ENCODE data around the gene DLG3. TPM values are rescaled to one million over a fixed set of nuclear protein-coding genes. Genes with fewer than 3 reads are reported as not detected.

Gene DLG3
- total RNA-seq, 1 experiment from 2014 or later: 26.4 TPM

- ATAC-seq (no peak), DNase-seq (no peak)
- H3K4me3 ChIP-seq (ENCODE audit: low read length): no peak overlapping the region
- intact Hi-C loops (cut with micrococcal nuclease): no loop called here
- BruUV-seq (replicated peaks): no TSS peak
- H3F3A ChIP-seq (ENCODE audit: low read length, unreplicated experiment): no peaks in the 10 kb centered on the region
- no peaks in the 10 kb centered on the region for H3K9me3 ChIP-seq (ENCODE audit: low read length)
- H3K4me2 ChIP-seq (ENCODE audit: low read length): no peak overlapping the region
- no peak overlapping the region for H3K27ac ChIP-seq (ENCODE audit: low read length)
- H2AFZ ChIP-seq (ENCODE audit: low read length): no peak overlapping the region
- H3K4me1 ChIP-seq (ENCODE audit: insufficient read depth, low read length): no peaks in the 10 kb centered on the region
- POLR2A ChIA-PET (ENCODE audit: unreplicated experiment): no interaction called here
- H3K27me3 ChIP-seq (ENCODE audit: low read length): no peaks in the 10 kb centered on the region
- CTCF ChIA-PET: no interaction called here
- no peaks in the 10 kb centered on the region for H3K79me2 ChIP-seq (ENCODE audit: low read length)
- no peaks in the 10 kb centered on the region for H4K20me1 ChIP-seq (ENCODE audit: low read length)
- no peak overlapping the region for H3K9ac ChIP-seq (ENCODE audit: low read length)
- peaks cover 31% of the 10 kb centered on the region for H3K36me3 ChIP-seq (ENCODE audit: low read depth, low read length)
- no peak for TF ChIP-seq EZH2phosphoT487 (IDR thresholded peaks at IDR 0.05; ENCODE audit: borderline replicate concordance, low read length)
- TF ChIP-seq, protein P1, sequence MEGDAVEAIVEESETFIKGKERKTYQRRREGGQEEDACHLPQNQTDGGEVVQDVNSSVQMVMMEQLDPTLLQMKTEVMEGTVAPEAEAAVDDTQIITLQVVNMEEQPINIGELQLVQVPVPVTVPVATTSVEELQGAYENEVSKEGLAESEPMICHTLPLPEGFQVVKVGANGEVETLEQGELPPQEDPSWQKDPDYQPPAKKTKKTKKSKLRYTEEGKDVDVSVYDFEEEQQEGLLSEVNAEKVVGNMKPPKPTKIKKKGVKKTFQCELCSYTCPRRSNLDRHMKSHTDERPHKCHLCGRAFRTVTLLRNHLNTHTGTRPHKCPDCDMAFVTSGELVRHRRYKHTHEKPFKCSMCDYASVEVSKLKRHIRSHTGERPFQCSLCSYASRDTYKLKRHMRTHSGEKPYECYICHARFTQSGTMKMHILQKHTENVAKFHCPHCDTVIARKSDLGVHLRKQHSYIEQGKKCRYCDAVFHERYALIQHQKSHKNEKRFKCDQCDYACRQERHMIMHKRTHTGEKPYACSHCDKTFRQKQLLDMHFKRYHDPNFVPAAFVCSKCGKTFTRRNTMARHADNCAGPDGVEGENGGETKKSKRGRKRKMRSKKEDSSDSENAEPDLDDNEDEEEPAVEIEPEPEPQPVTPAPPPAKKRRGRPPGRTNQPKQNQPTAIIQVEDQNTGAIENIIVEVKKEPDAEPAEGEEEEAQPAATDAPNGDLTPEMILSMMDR (conservative IDR thresholded peaks at IDR 0.05; ENCODE audit: low read depth, low read length): no peak
- TF ChIP-seq EZH2 (IDR thresholded peaks at IDR 0.05; ENCODE audit: low read length, unreplicated experiment): no peak
- no peaks in the 10 kb centered on the region for H3K9me2 ChIP-seq (replicated peaks; ENCODE audit: low read length)
Measured at GRCh38 chrX:70497026-70497425, 52.4 kb downstream of the DLG3 start.

GRCh38 chrX:70498129-70498528 is 53.5 kb downstream of the DLG3 start:
- no peaks in the 10 kb centered on the region for H3K9me2 ChIP-seq (replicated peaks; ENCODE audit: low read length)
- intact Hi-C loops (cut with micrococcal nuclease): no loop called here
- H3K4me1 ChIP-seq (ENCODE audit: insufficient read depth, low read length): no peaks in the 10 kb centered on the region
- ATAC-seq (no peak), DNase-seq (no peak)
- TF ChIP-seq EZH2 (IDR thresholded peaks at IDR 0.05; ENCODE audit: low read length, unreplicated experiment) (no peak), EZH2phosphoT487 (IDR thresholded peaks at IDR 0.05; ENCODE audit: borderline replicate concordance, low read length) (no peak)
- TF ChIP-seq, protein P1 (conservative IDR thresholded peaks at IDR 0.05; ENCODE audit: low read depth, low read length): no peak
- CTCF ChIA-PET: no interaction called here
- H3K36me3 ChIP-seq (ENCODE audit: low read depth, low read length): peaks cover 31% of the 10 kb centered on the region
- no peaks in the 10 kb centered on the region for H3F3A ChIP-seq (ENCODE audit: low read length, unreplicated experiment)
- no peaks in the 10 kb centered on the region for H3K27me3 ChIP-seq (ENCODE audit: low read length)
- no peak overlapping the region for H3K27ac ChIP-seq (ENCODE audit: low read length)
- H3K4me3 ChIP-seq (ENCODE audit: low read length): no peak overlapping the region
- BruUV-seq (replicated peaks): no TSS peak
- POLR2A ChIA-PET (ENCODE audit: unreplicated experiment): no interaction called here
- no peaks in the 10 kb centered on the region for H4K20me1 ChIP-seq (ENCODE audit: low read length)
- H3K4me2 ChIP-seq (ENCODE audit: low read length): no peak overlapping the region
- no peaks in the 10 kb centered on the region for H3K9me3 ChIP-seq (ENCODE audit: low read length)
- H2AFZ ChIP-seq (ENCODE audit: low read length): no peak overlapping the region
- no peak overlapping the region for H3K9ac ChIP-seq (ENCODE audit: low read length)
- no peaks in the 10 kb centered on the region for H3K79me2 ChIP-seq (ENCODE audit: low read length)

DNA sequence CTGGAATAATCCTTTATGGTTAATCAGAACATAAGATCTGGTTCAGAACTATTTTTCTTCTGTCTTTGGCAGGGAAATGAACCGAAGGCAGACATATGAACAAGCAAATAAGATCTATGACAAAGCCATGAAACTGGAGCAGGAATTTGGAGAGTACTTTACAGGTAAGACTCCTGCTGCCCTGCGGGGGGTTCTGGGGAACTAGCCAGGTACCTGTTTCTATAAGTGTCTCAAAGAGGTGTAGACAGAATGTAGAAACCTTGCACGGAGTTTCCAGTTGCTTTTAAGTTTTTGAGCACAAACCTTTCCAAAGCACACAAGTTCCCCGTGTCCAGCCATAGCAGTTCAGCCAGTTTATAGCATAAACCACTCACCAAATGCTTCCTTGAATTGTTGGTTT is 56.2 kb downstream of the DLG3 start:
- Histone ChIP-seq H3K4me1 (ENCODE audit: insufficient read depth, low read length) (no peaks in the 10 kb centered on the region), H3K9ac (ENCODE audit: low read length) (no peak overlapping the region), H3K9me3 (ENCODE audit: low read length) (no peaks in the 10 kb centered on the region), H3K4me3 (ENCODE audit: low read length) (no peak overlapping the region), H3K9me2 (replicated peaks; ENCODE audit: low read length) (no peaks in the 10 kb centered on the region), H4K20me1 (ENCODE audit: low read length) (no peaks in the 10 kb centered on the region), H3F3A (ENCODE audit: low read length, unreplicated experiment) (no peaks in the 10 kb centered on the region), H3K36me3 (ENCODE audit: low read depth, low read length) (peaks cover 18% of the 10 kb centered on the region), H3K79me2 (ENCODE audit: low read length) (no peaks in the 10 kb centered on the region), H3K27ac (ENCODE audit: low read length) (no peak overlapping the region), H3K4me2 (ENCODE audit: low read length) (no peak overlapping the region), H3K27me3 (ENCODE audit: low read length) (no peaks in the 10 kb centered on the region), H2AFZ (ENCODE audit: low read length) (no peak overlapping the region)
- TF ChIP-seq EZH2phosphoT487 (IDR thresholded peaks at IDR 0.05; ENCODE audit: borderline replicate concordance, low read length): no peak
- no peak for TF ChIP-seq EZH2 (IDR thresholded peaks at IDR 0.05; ENCODE audit: low read length, unreplicated experiment)
- TF ChIP-seq, protein P1 (conservative IDR thresholded peaks at IDR 0.05; ENCODE audit: low read depth, low read length): no peak
- BruUV-seq (replicated peaks): no TSS peak
- POLR2A ChIA-PET (ENCODE audit: unreplicated experiment): no interaction called here
- DNase-seq (no peak), ATAC-seq (no peak)
- intact Hi-C loops (cut with micrococcal nuclease): no loop called here
- CTCF ChIA-PET: no interaction called here

Measured in PC-3 (cell line).